AG04450 (cell line): Measurements from ENCODE around the gene PHF21B. TPM values are rescaled to one million over a fixed set of nuclear protein-coding genes. Genes with fewer than 3 reads are reported as not detected.

Experiments used
- CTCF ChIA-PET: fragments of 300-600, 350-600 bp; formaldehyde crosslinking; extraction: SDS; loops from one replicate; lab custom pipeline; 2022; ENCODE audit warnings: antibody characterized with exemption, inconsistent platforms; lab: Charles Lee
- POLR2A ChIA-PET: fragments of 350-600 bp; formaldehyde crosslinking; extraction: SDS; loops from one replicate; lab custom pipeline; 2021; ENCODE audit warnings: antibody characterized with exemption, inconsistent platforms; lab: Yijun Ruan, JAX
- DNase-seq: peaks from one replicate; pipeline ENCODE4 v3.0.0-alpha.2; 2011; ENCODE audit warnings: low read depth, low spot score
- H3K27ac ChIP-seq: one replicate; pipeline ENCODE4 v1.5.1; 2012; ENCODE audit warnings: low read depth, low read length, control low read depth
- H3K27me3 ChIP-seq: one replicate; pipeline ENCODE4 v1.6.0; 2012; ENCODE audit warnings: low read length; ENCODE audit not compliant: control insufficient read depth, insufficient read depth
- H3K4me3 ChIP-seq: 2 replicates; pipeline ENCODE4 v1.5.1; 2011; ENCODE audit warnings: mild to moderate bottlenecking, low read depth, low read length, control low read depth
- H3K9me3 ChIP-seq: 2 replicates; pipeline ENCODE4 v1.5.1; 2012; ENCODE audit warnings: low read length; ENCODE audit not compliant: control insufficient read depth, insufficient read depth
- polyA plus RNA-seq: library from polyadenylated mRNA; depleted of rRNA; stranded (reverse); fragments of >200 nt; gene quantifications from 2 replicates; pipeline ENCODE4 v1.2.3, GENCODE V29; 2011
- TF ChIP-seq, protein P1 (sequence below): IDR thresholded peaks from 2 replicates; pipeline ENCODE4 v1.5.1; 2011; ENCODE audit warnings: low read depth, low read length, control low read depth, inconsistent platforms

PHF21B gene
- polyA plus RNA-seq, 1 experiment: not detected

DNA sequence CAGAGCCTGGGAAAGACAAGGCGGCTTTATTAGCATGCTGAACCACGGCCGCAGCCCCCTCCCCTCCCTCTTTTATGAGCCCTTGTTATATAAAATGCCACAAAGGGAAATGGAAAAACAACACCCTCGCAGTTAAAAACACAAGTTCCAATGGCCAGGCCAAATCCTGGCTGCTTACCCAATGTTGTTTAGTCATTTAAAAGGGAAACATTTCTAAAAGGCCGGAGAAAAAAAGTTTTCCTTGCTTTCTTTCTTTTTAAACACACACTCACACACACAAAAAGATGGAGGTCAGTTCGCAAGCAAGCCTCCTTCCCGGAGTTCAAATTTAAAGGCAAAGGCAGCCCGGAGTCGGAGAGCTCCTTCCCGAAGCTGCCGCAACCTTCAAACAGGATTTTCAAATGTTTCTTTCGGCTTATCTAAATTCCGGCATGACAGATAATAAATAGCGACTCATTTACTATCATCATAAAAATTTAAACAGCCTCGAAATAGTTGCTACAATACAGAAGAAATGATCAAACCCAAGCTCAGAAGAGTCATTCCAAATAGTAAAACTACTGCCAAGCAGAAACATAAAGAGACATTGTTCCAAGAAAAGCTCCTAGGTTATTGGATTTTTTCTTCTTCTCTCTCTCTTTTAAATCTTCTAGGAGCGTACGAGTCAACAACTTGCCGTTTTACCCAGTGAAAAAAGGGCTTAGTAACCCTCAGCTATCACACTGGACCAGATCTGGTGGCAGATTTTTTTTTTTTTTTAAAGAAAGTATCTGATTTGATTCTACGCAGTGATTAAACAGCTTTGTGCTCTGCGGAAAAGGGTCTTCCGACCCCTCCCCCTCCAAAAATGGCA is 3.5 kb downstream of the PHF21B start:
- no peak overlapping the region for H3K27ac ChIP-seq
- no peak overlapping the region for H3K4me3 ChIP-seq
- DNase-seq: no peak
- no peaks in the 10 kb centered on the region for H3K9me3 ChIP-seq
- CTCF ChIA-PET: interaction anchor here (0.9 kb wide), 1 partner anchor 186 kb away, joined by 3 read pairs; no protein-coding TSS in a partner anchor
- POLR2A ChIA-PET: no interaction called here
- TF ChIP-seq, protein P1, sequence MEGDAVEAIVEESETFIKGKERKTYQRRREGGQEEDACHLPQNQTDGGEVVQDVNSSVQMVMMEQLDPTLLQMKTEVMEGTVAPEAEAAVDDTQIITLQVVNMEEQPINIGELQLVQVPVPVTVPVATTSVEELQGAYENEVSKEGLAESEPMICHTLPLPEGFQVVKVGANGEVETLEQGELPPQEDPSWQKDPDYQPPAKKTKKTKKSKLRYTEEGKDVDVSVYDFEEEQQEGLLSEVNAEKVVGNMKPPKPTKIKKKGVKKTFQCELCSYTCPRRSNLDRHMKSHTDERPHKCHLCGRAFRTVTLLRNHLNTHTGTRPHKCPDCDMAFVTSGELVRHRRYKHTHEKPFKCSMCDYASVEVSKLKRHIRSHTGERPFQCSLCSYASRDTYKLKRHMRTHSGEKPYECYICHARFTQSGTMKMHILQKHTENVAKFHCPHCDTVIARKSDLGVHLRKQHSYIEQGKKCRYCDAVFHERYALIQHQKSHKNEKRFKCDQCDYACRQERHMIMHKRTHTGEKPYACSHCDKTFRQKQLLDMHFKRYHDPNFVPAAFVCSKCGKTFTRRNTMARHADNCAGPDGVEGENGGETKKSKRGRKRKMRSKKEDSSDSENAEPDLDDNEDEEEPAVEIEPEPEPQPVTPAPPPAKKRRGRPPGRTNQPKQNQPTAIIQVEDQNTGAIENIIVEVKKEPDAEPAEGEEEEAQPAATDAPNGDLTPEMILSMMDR: no peak
- peaks cover 57% of the 10 kb centered on the region for H3K27me3 ChIP-seq

DNA sequence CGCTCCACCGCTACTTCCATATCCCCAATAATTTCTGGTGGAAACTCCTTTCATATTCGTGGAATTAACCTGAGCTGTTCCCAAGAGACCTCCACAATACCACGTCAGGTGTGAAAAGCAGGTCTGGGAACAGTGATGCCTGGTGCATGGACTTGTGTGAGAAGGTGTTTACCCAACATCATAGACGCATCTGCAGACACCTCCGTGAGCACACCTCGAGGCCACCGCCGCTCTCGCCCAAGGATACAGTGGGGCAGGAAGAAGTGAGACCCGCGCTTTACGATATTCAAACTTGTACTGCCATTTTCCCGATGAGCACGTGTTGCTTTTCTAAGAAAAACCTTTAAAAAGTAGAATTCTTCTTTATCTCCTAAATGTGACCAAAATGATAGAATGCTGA is 8.2 kb downstream of the PHF21B start:
- TF ChIP-seq, protein P1: no peak
- ChIA-PET CTCF (no interaction called here), POLR2A (no interaction called here)
- Histone ChIP-seq H3K27me3 (peaks cover 34% of the 10 kb centered on the region), H3K9me3 (no peaks in the 10 kb centered on the region), H3K27ac (no peak overlapping the region), H3K4me3 (no peak overlapping the region)
- no peak for DNase-seq

DNA sequence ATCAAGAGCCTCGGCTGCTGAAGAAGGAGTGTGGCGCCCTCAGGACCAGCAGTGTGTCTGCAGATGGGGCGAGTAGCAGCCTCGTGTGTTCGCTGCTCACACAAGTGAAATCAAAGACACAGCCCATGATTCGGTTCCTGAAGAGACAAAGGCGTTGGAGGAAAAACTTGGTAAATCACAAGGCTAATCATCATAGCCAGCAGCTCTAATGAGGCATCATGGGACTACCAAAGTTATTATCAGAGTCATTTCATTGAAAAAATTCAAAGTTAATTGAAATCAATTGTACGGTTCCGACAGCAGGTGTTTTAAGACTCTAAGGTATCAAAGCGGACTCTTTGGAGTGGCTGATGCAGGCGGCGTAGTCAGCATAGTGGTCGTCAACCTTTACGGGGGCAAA is 9.5 kb downstream of the PHF21B start:
- Histone ChIP-seq H3K27me3 (peaks cover 27% of the 10 kb centered on the region), H3K4me3 (no peak overlapping the region), H3K9me3 (no peaks in the 10 kb centered on the region), H3K27ac (no peak overlapping the region)
- POLR2A ChIA-PET: interaction anchor here (0.5 kb wide), 1 partner anchor 191 kb away, joined by 3 read pairs; no protein-coding TSS in a partner anchor
- TF ChIP-seq, protein P1: no peak
- DNase-seq: no peak
- CTCF ChIA-PET: no interaction called here

DNA sequence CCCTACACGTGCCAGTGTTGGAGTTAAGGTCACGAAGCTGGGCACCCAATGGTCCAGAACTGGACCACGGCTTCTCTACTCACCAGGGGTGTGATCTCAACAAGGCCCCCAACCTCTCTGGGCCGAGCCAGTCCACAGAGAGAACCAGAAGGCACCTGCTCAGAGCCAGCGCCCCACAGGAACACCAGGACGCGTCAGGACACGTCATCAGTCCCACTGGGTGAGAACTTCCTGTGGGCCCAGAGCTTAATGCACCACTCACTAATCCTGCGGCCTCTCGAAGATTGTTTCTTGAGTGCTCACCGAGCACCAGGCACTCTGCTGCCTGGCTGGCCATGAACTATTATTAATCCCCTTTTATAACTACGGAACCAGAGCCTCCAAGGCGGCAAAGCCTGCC is 10.1 kb downstream of the PHF21B start:
- H3K27ac ChIP-seq: no peak overlapping the region
- ChIA-PET CTCF (no interaction called here), POLR2A (no interaction called here)
- H3K27me3 ChIP-seq: peaks cover 25% of the 10 kb centered on the region
- no peaks in the 10 kb centered on the region for H3K9me3 ChIP-seq
- TF ChIP-seq, protein P1: no peak
- no peak overlapping the region for H3K4me3 ChIP-seq
- DNase-seq: no peak

DNA sequence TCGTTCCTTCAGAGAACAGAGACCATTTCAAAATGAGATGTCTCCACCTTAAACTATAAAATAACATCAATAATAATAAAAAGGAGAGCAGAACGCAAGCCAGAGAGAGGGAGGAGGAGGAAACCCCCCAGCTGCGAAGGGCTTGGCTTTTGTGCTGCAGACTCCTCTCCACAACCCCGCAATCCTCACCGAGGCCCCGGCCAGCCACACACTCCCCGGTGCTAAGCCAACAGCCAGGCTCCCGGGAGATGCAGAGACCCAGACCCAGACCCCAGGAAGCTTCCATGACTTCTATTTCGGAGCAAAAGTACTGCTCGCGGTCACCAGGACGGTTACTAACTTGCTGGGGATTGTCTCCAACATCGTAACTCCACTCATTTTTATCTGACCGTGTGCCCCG is 10.6 kb downstream of the PHF21B start:
- Histone ChIP-seq H3K4me3 (no peak overlapping the region), H3K27ac (no peak overlapping the region), H3K9me3 (no peaks in the 10 kb centered on the region), H3K27me3 (peaks cover 20% of the 10 kb centered on the region)
- ChIA-PET CTCF (no interaction called here), POLR2A (no interaction called here)
- TF ChIP-seq, protein P1: no peak
- no peak for DNase-seq
